HepG2 (cell line): ENCODE data around the gene ABCA13. TPM values are rescaled to one million over a fixed set of nuclear protein-coding genes. Genes with fewer than 3 reads are reported as not detected.

Experiments used
- ARHGAP35 ChIP-seq: sonication (generic); formaldehyde crosslinking; IDR thresholded peaks from 2 replicates; pipeline ENCODE4 v1.9.0; 2022; ENCODE audit warnings: mild to moderate bottlenecking, inconsistent platforms, moderate library complexity, missing genetic modification reagents, borderline replicate concordance
- CBX5 ChIP-seq: sonication (generic); formaldehyde crosslinking; IDR thresholded peaks from 2 replicates; pipeline ENCODE4 v1.4.0; 2020; ENCODE audit warnings: missing genetic modification reagents, borderline replicate concordance
- DPF2 ChIP-seq: sonication (generic); formaldehyde crosslinking; IDR thresholded peaks from 2 replicates; pipeline ENCODE4 v1.4.0; 2020; ENCODE audit warnings: mild to moderate bottlenecking, low read depth, missing genetic modification reagents, borderline replicate concordance
- EED ChIP-seq: sonication (generic); formaldehyde crosslinking; IDR thresholded peaks from 2 replicates; pipeline ENCODE4 v1.5.0; 2020; ENCODE audit warnings: mild to moderate bottlenecking, missing genetic modification reagents
- FOXO1 ChIP-seq: sonication (generic); formaldehyde crosslinking; IDR thresholded peaks from 2 replicates; pipeline ENCODE4 v1.4.0; 2020; ENCODE audit warnings: missing genetic modification reagents
- GATAD1 ChIP-seq: IDR thresholded peaks from 2 replicates; pipeline ENCODE4 v1.6.1; 2016; ENCODE audit warnings: missing genetic modification reagents, missing compliant biosample characterization
- GATAD2A ChIP-seq: IDR thresholded peaks from 2 replicates; pipeline ENCODE4 v1.6.1; 2016
- HES4 ChIP-seq: sonication (generic); formaldehyde crosslinking; IDR thresholded peaks from 2 replicates; pipeline ENCODE4 v1.9.0; 2021; ENCODE audit warnings: mild to moderate bottlenecking, missing genetic modification reagents, borderline replicate concordance
- HOXD1 ChIP-seq: sonication (generic); formaldehyde crosslinking; IDR thresholded peaks from 2 replicates; pipeline ENCODE4 v1.5.0; 2020; ENCODE audit warnings: missing genetic modification reagents
- KDM5A ChIP-seq: fragments of 200-600 bp; sonication (generic); IDR thresholded peaks from 2 replicates; pipeline ENCODE4 v1.7.0; 2018; ENCODE audit warnings: antibody characterized with exemption, mild to moderate bottlenecking, low read length, borderline replicate concordance
- MIXL1 ChIP-seq: IDR thresholded peaks from 2 replicates; pipeline ENCODE4 v1.6.1; 2016
- NAIF1 ChIP-seq: sonication (generic); formaldehyde crosslinking; IDR thresholded peaks from 2 replicates; pipeline ENCODE4 v1.5.0; 2020; ENCODE audit warnings: mild to moderate bottlenecking, missing genetic modification reagents, borderline replicate concordance
- NR2F1 ChIP-seq, 2 experiments: fragments of 450-650 bp in 1 of 2; formaldehyde crosslinking in 1 of 2; IDR thresholded peaks; 2 replicates each; pipeline versions ENCODE4 v1.5.0 to v1.6.1; 2016 to 2020; ENCODE audit warnings: mild to moderate bottlenecking in 1 of 2, missing compliant biosample characterization in 1 of 2, missing genetic modification reagents in 1 of 2, moderate library complexity in 1 of 2
- PCBP1 ChIP-seq: fragments of 200-400 bp; formaldehyde crosslinking; IDR thresholded peaks from 2 replicates; pipeline ENCODE4 v1.6.1; 2017; ENCODE audit warnings: mild to moderate bottlenecking, low read depth, low read length, borderline replicate concordance
- SKI ChIP-seq: fragments of 450-650 bp; IDR thresholded peaks from one replicate; pipeline ENCODE4 v1.6.1; 2018; ENCODE audit warnings: mild to moderate bottlenecking; ENCODE audit not compliant: partially characterized antibody
- SRF ChIP-seq: IDR thresholded peaks from 2 replicates; pipeline ENCODE4 v1.6.1; 2011; ENCODE audit warnings: mild to moderate bottlenecking, low read depth, low read length, moderate library complexity
- ZC3H13 ChIP-seq: sonication (generic); formaldehyde crosslinking; IDR thresholded peaks from 2 replicates; pipeline ENCODE4 v1.8.1; 2023; ENCODE audit warnings: mild to moderate bottlenecking, missing genetic modification reagents, moderate library complexity
- ZNF430 ChIP-seq: sonication (generic); formaldehyde crosslinking; IDR thresholded peaks from 2 replicates; pipeline ENCODE4 v1.9.0; 2021; ENCODE audit warnings: mild to moderate bottlenecking, missing genetic modification reagents
- ZNF558 ChIP-seq: sonication (generic); formaldehyde crosslinking; IDR thresholded peaks from 2 replicates; pipeline ENCODE4 v1.9.0; 2022; ENCODE audit warnings: mild to moderate bottlenecking, missing genetic modification reagents, borderline replicate concordance
- ZNF792 ChIP-seq: IDR thresholded peaks from 2 replicates; pipeline ENCODE4 v1.6.1; 2016
- ZSCAN12 ChIP-seq: sonication (generic); formaldehyde crosslinking; IDR thresholded peaks from 2 replicates; pipeline ENCODE4 v1.9.0; 2021; ENCODE audit warnings: mild to moderate bottlenecking, missing genetic modification reagents
- ZSCAN21 ChIP-seq: sonication (generic); formaldehyde crosslinking; IDR thresholded peaks from 2 replicates; pipeline ENCODE4 v1.8.0; 2022; ENCODE audit warnings: mild to moderate bottlenecking, missing genetic modification reagents, moderate library complexity, borderline replicate concordance
- polyA plus RNA-seq, 8 experiments: library from polyadenylated mRNA; depleted of rRNA in 3 of 8; stranded (reverse) in 7 of 8; unstranded in 1 of 8; fragments of >200 nt; fragmentation: Illumina TruSeq in 4 of 8; extraction: Trizol in 4 of 8; gene quantifications; 2 replicates each; pipeline versions ENCODE4 v1.2.1 to v1.2.3, GENCODE V29; 2011 to 2016; ENCODE audit warnings: low read depth in 4 of 8, missing spikeins in 1 of 8, mixed read lengths in 1 of 8; ENCODE audit not compliant: insufficient read depth in 1 of 8
- total RNA-seq, 5 experiments: library from RNA; depleted of rRNA; stranded (reverse); fragments of >200 nt; fragmentation: Illumina TruSeq; extraction: Trizol; gene quantifications; 2 replicates each; pipeline ENCODE4 v1.2.3, GENCODE V29; 2016; ENCODE audit warnings: low read depth in 1 of 5
- TF ChIP-seq, protein P1 (sequence below): sonication (generic); formaldehyde crosslinking; IDR thresholded peaks from 2 replicates; pipeline ENCODE4 v1.8.0; 2022; ENCODE audit warnings: mild to moderate bottlenecking, missing genetic modification reagents, moderate library complexity
- TF ChIP-seq, protein P2 (sequence below): sonication (generic); formaldehyde crosslinking; IDR thresholded peaks from 2 replicates; pipeline ENCODE4 v1.8.0; 2022; ENCODE audit warnings: mild to moderate bottlenecking, missing genetic modification reagents
- TF ChIP-seq, protein P3 (sequence below): sonication (generic); formaldehyde crosslinking; IDR thresholded peaks from 2 replicates; pipeline ENCODE4 v1.4.0; 2020; ENCODE audit warnings: missing genetic modification reagents
- TF ChIP-seq, protein P4 (sequence below): sonication (generic); formaldehyde crosslinking; IDR thresholded peaks from 2 replicates; pipeline ENCODE4 v1.8.1; 2023; ENCODE audit warnings: mild to moderate bottlenecking, inconsistent platforms, moderate library complexity, missing genetic modification reagents, borderline replicate concordance

Gene ABCA13
- total and polyA plus RNA-seq, 2 of the 13 experiments (the other 11 are each of a cell fraction or from before 2014, with no cell fraction given), result 0.03 TPM; not detected in 1

DNA sequence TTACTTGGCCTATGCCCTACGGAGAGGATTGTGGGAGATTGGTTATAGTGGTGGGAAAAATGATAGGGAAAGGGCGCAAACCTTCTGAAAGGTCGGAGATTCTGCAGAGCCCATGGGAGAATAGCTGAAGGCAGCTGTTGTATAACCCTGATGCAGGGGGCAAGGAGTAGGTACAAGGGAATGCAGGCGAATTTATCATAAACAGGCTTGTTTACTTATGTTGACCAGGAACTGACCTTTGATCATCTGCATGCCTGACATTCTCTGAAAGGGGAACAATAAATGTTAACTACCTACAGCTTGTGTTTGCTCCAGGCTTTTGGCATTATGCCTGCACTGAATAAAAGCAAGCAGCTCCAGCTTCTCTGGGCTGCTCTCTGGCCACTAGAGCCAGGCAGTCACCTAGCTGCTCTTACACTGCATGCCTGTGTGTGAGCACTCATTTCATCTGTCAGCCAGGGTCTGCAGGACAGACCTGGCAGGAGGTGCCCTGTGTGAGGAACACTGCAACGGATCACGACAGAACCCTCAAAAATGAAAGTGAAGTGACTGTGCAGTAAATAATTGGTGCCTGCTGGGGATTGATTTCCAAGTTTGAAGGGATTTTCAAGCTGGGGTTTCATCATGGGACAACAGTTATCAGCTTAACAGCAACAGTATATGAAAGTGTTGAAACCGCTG lies 31.1 kb upstream of the ABCA13 start (continued):
- TF ChIP-seq MIXL1 (CRISPR knock-in tag), result peak; percentile 99
- 0 out of 2 replicates have a peak, but pooled peaks have one; percentile 56 for TF ChIP-seq HOXD1 (CRISPR knock-in tag)
- peak; percentile 68 for TF ChIP-seq SKI
- no peak for TF ChIP-seq EED (CRISPR knock-in tag)
- TF ChIP-seq SRF, result no peak
- TF ChIP-seq ZNF430, result peak; percentile 72; the same call in 1 of the 2 replicates
- no peak for TF ChIP-seq ZNF558
- TF ChIP-seq DPF2 (CRISPR knock-in tag), result peak; percentile 79
- TF ChIP-seq, protein P1, sequence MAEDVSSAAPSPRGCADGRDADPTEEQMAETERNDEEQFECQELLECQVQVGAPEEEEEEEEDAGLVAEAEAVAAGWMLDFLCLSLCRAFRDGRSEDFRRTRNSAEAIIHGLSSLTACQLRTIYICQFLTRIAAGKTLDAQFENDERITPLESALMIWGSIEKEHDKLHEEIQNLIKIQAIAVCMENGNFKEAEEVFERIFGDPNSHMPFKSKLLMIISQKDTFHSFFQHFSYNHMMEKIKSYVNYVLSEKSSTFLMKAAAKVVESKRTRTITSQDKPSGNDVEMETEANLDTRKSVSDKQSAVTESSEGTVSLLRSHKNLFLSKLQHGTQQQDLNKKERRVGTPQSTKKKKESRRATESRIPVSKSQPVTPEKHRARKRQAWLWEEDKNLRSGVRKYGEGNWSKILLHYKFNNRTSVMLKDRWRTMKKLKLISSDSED, result no peak
- TF ChIP-seq GATAD2A, result peak; percentile 93
- TF ChIP-seq ZSCAN21 (CRISPR knock-in tag), result peak; percentile 34; the same call in 1 of the 2 replicates
- 0 out of 2 replicates have a peak, but pooled peaks have one; percentile 55 for TF ChIP-seq NAIF1 (CRISPR knock-in tag)
- peak; percentile 79; the same call in 1 of the 2 replicates for TF ChIP-seq ZNF792 (CRISPR knock-in tag)
- no peak for TF ChIP-seq ARHGAP35 (CRISPR knock-in tag)
- peak; percentile 85; the same call in 1 of the 2 replicates for TF ChIP-seq CBX5 (CRISPR knock-in tag)
- TF ChIP-seq PCBP1, result no peak
- peak; percentile 99 for TF ChIP-seq FOXO1
- no peak for TF ChIP-seq ZSCAN12 (CRISPR knock-in tag)
- peak; percentile 62 for TF ChIP-seq GATAD1 (CRISPR knock-in tag)
- TF ChIP-seq ZC3H13 (CRISPR knock-in tag), result peak; percentile 76
- TF ChIP-seq, protein P2, sequence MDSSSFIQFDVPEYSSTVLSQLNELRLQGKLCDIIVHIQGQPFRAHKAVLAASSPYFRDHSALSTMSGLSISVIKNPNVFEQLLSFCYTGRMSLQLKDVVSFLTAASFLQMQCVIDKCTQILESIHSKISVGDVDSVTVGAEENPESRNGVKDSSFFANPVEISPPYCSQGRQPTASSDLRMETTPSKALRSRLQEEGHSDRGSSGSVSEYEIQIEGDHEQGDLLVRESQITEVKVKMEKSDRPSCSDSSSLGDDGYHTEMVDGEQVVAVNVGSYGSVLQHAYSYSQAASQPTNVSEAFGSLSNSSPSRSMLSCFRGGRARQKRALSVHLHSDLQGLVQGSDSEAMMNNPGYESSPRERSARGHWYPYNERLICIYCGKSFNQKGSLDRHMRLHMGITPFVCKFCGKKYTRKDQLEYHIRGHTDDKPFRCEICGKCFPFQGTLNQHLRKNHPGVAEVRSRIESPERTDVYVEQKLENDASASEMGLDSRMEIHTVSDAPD (CRISPR knock-in tag), result peak; percentile 45; the same call in 1 of the 2 replicates
- no peak for TF ChIP-seq HES4 (CRISPR knock-in tag)
- TF ChIP-seq, protein P3, sequence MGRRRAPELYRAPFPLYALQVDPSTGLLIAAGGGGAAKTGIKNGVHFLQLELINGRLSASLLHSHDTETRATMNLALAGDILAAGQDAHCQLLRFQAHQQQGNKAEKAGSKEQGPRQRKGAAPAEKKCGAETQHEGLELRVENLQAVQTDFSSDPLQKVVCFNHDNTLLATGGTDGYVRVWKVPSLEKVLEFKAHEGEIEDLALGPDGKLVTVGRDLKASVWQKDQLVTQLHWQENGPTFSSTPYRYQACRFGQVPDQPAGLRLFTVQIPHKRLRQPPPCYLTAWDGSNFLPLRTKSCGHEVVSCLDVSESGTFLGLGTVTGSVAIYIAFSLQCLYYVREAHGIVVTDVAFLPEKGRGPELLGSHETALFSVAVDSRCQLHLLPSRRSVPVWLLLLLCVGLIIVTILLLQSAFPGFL (CRISPR knock-in tag), result no peak
- TF ChIP-seq KDM5A, result no peak
- TF ChIP-seq, protein P4, sequence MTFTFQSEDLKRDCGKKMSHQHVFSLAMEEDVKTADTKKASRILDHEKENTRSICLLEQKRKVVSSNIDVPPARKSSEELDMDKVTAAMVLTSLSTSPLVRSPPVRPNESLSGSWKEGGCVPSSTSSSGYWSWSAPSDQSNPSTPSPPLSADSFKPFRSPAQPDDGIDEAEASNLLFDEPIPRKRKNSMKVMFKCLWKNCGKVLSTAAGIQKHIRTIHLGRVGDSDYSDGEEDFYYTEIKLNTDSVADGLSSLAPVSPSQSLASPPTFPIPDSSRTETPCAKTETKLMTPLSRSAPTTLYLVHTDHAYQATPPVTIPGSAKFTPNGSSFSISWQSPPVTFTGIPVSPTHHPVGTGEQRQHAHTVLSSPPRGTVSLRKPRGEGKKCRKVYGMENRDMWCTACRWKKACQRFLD (CRISPR knock-in tag), result no peak
- peak; percentile 90 to 97 for TF ChIP-seq NR2F1 (CRISPR knock-in tag; IDR thresholded peaks at IDR 0.05)
